Neutrophil (primary cell): ENCODE measurements around the gene KDM4B.
A peak's percentile ranks its signal among the peaks of the same experiment; 100 is the strongest.
"Not testable (repeated sequence)": the region's sequence is repeated elsewhere in the genome, so short reads cannot be mapped to it uniquely, and the experiment has no call there.

Experiments
- H3K27ac ChIP-seq: fragments of 200-600 bp; sonication (generic); 2 replicates; pipeline ENCODE4 v1.5.1; 2016; ENCODE audit warnings: mild to moderate bottlenecking, moderate library complexity
- H3K27me3 ChIP-seq: fragments of 200-600 bp; sonication (generic); 2 replicates; pipeline ENCODE4 v1.6.0; 2016; ENCODE audit warnings: mild to moderate bottlenecking
- H3K36me3 ChIP-seq: fragments of 200-600 bp; sonication (generic); 2 replicates; pipeline ENCODE4 v1.5.1; 2017
- H3K4me1 ChIP-seq, 2 experiments: fragments of 200-600 bp in 1 of 2; sonication (generic) in 1 of 2; 1 replicate in 1 of 2; 2 replicates in 1 of 2; pipeline versions ENCODE4 v1.5.1 to v1.6.1; 2013 to 2016; ENCODE audit warnings: low read depth in 1 of 2, low read length in 1 of 2, mild to moderate bottlenecking in 1 of 2, moderate library complexity in 1 of 2; ENCODE audit not compliant: control insufficient read depth in 1 of 2, insufficient read depth in 1 of 2
- H3K4me3 ChIP-seq, 2 experiments: fragments of 200-600 bp in 1 of 2; sonication (generic) in 1 of 2; 1 replicate in 1 of 2; 2 replicates in 1 of 2; pipeline ENCODE4 v1.5.1; 2013 to 2016; ENCODE audit warnings: low read depth in 1 of 2, low read length in 1 of 2, mild to moderate bottlenecking in 1 of 2, moderate library complexity in 1 of 2
- H3K9me3 ChIP-seq: fragments of 200-600 bp; sonication (generic); 2 replicates; pipeline ENCODE4 v1.5.1; 2016
- TF ChIP-seq, protein P1 (sequence below): fragments of 200-600 bp; sonication (generic); IDR thresholded peaks from 2 replicates; pipeline ENCODE4 v1.5.1; 2016; ENCODE audit warnings: antibody characterized with exemption

Gene KDM4B

DNA sequence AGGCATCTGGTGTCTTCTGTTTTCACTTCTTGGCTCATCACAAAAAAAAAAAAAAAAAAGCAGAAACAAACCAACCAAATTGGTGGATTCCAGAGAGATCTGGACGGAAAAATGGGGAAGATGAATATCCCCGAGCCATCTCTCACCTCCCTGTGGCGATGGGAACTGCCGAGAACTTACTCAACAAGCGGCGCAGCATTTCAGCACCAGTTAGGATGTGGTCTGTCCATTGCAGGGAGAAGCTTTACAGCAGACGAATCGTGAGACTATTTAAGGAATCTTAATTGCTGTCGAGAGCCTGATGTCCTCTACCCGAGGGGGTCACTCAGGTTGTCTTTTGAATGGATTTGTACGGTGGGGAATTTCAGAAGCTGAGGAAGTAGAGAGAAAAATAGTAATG, 17.3 kb upstream of the KDM4B start:
- peaks cover 19 to 20% of the 10 kb centered on the region in 2 experiments for H3K4me1 ChIP-seq
- H3K9me3 ChIP-seq = no peaks in the 10 kb centered on the region
- TF ChIP-seq, protein P1, sequence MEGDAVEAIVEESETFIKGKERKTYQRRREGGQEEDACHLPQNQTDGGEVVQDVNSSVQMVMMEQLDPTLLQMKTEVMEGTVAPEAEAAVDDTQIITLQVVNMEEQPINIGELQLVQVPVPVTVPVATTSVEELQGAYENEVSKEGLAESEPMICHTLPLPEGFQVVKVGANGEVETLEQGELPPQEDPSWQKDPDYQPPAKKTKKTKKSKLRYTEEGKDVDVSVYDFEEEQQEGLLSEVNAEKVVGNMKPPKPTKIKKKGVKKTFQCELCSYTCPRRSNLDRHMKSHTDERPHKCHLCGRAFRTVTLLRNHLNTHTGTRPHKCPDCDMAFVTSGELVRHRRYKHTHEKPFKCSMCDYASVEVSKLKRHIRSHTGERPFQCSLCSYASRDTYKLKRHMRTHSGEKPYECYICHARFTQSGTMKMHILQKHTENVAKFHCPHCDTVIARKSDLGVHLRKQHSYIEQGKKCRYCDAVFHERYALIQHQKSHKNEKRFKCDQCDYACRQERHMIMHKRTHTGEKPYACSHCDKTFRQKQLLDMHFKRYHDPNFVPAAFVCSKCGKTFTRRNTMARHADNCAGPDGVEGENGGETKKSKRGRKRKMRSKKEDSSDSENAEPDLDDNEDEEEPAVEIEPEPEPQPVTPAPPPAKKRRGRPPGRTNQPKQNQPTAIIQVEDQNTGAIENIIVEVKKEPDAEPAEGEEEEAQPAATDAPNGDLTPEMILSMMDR = no peak
- H3K36me3 ChIP-seq = no peaks in the 10 kb centered on the region
- H3K27me3 ChIP-seq = no peaks in the 10 kb centered on the region
- peak overlapping the region; percentile 77 for H3K27ac ChIP-seq
- H3K4me3 ChIP-seq = no peak overlapping the region

DNA sequence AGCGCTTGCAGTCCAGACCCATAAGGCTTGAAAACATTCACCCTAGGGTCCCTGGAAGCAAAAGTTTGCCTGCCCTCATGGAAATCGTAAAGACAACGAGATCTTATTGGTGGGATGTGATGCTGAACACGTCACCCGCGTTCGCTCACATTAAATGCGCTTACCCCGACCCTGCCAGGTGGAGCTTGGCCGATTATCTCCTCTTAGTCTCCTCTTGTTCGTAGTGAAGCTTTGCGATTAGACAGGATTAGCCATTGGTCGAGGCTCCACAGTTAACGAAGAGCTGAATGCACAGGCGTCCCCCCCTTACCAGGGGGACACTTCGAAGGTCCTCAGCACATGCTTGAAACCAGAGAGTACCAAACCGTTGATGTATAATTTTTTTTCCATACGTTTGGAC, 16.0 kb upstream of the KDM4B start:
- Histone ChIP-seq H3K27me3 (no peaks in the 10 kb centered on the region), H3K36me3 (no peaks in the 10 kb centered on the region), H3K4me1 (peaks cover 19 to 20% of the 10 kb centered on the region in 2 experiments), H3K27ac (no peak overlapping the region), H3K9me3 (no peaks in the 10 kb centered on the region), H3K4me3 (no peak overlapping the region)
- TF ChIP-seq, protein P1 = no peak

DNA sequence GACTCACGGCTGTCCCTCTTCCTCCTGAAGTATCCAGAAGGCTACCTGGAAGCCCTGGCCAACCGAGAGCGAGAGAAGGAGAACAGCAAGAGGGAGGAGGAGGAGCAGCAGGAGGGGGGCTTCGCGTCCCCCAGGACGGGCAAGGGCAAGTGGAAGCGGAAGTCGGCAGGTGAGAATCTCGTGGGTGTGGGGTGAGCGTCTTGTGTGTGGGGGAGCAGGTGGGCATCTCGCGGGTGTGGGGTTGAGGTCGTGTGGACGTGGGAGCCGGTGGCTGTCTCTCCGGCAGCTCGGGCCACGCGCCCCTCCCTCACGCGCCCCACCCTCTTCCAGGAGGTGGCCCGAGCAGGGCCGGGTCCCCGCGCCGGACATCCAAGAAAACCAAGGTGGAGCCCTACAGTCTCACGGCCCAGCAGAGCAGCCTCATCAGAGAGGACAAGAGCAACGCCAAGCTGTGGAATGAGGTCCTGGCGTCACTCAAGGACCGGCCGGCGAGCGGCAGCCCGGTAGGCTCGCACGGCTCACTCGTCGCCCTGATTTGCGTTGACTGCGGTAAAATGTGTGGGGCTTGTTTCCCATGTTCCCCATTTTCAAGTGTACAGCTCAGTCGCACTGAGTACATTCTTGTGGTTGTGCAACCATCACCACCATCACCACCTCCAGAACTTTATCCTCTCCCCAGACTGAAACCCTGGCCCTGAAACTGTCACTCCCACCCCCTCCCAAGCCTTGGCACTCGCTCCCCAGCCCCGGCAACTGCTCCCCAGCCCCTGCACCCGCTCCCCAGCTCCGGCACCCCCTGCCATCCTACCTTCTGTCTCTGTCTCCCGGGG, 14.4 kb upstream of the KDM4B start:
- Histone ChIP-seq H3K27ac (peak overlapping the region; percentile 48), H3K4me1 (peaks cover 19 to 20% of the 10 kb centered on the region in 2 experiments)
- not testable (repeated sequence) for H3K36me3 ChIP-seq, H3K27me3 ChIP-seq, H3K4me3 ChIP-seq, H3K9me3 ChIP-seq

DNA sequence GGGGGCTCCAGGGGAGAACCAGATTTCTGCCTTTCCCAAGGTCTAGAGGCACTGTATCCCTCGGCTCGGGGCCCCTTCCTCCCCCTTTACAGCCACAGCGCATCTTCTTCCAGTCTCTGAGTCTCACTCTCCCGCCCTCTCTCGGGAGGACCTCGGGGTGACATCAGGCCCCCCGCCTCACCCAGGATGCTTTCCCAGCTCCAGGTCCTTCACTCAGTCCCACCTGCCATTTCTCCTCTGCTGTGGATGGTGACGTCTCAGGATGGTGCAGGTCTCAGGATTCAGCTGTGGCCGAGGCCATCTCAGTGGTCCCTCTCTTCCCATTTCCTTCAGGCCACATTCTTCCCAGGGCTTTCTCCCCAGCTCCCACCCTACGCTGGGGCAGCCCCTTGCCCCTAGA, 13.6 kb upstream of the KDM4B start:
- H3K36me3 ChIP-seq = no peaks in the 10 kb centered on the region
- no peaks in the 10 kb centered on the region for H3K27me3 ChIP-seq
- H3K9me3 ChIP-seq = no peaks in the 10 kb centered on the region
- TF ChIP-seq, protein P1 = no peak
- H3K4me1 ChIP-seq = peaks cover 18% of the 10 kb centered on the region in 2 experiments
- no peak overlapping the region for H3K4me3 ChIP-seq
- H3K27ac ChIP-seq = peak overlapping the region; percentile 48

DNA sequence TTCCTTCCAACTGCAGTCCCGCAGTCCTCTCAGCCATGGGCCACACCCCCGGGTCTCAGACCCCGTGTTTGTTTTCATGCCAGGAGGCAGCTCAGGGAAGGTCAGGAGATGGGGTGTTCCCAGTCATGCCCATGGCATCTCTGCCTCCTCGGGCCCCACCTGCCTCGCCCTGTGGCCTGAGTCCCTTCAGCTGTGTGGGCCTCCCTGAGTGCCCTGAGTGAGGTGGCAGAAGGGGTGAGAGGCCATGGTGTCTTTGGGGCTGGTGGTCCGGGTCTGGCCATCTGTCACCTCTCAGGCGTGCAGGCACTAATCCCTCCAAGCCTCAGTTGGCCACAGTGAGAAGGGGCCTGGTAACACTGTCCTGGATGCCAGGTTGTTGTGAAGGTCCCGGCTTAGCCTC, 10.9 kb upstream of the KDM4B start:
- Histone ChIP-seq H3K36me3 (no peaks in the 10 kb centered on the region), H3K9me3 (no peaks in the 10 kb centered on the region), H3K27me3 (no peaks in the 10 kb centered on the region), H3K4me3 (no peak overlapping the region), H3K4me1 (no peaks in the 10 kb centered on the region), H3K27ac (no peak overlapping the region)
- TF ChIP-seq, protein P1 = no peak

DNA sequence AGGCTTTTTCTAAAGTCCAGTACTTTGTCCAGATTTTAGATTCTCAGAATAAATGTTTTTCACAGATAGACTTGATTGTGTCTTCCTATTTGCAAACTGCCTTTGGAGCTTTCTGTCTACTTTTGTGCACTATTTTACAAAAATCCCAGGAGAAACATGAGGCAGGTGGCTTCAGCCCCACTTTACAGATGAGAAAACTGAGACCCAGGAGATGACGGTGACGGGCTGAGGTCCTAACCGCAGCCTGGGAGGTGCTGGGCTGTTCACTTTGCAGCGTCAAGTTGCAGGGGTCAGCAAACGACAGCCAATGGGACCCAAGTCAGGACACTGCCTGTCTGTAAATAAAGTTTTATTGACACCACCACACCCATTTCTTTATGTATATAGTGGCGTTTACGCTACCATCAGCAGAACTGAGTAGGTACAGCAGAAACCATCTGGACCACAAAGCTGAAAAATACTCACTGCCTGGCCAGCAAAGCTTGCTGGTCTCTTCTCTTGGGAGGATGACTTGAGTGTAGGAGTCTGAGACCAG, 6.8 kb upstream of the KDM4B start:
- Histone ChIP-seq H3K27ac (no peak overlapping the region), H3K4me1 (no peaks in the 10 kb centered on the region), H3K9me3 (no peaks in the 10 kb centered on the region), H3K36me3 (no peaks in the 10 kb centered on the region), H3K27me3 (no peaks in the 10 kb centered on the region), H3K4me3 (no peak overlapping the region)
- TF ChIP-seq, protein P1 = no peak
